Stomach smooth muscle (tissue), 2 donors: ENCODE results near the gene ACVR2A.

Source experiments
- H3K27ac ChIP-seq: one replicate; pipeline ENCODE4 v1.7.0; 2013; ENCODE audit warnings: mild to moderate bottlenecking, low read length, inconsistent platforms
- H3K27me3 ChIP-seq, 2 donors: one replicate each; pipeline ENCODE4 v1.7.0; 2013; ENCODE audit warnings: low read length in 2 of 2; ENCODE audit not compliant: insufficient read depth in 2 of 2, control insufficient read depth in 1 of 2
- H3K36me3 ChIP-seq, 2 donors: one replicate each; pipeline ENCODE4 v1.7.0; 2013; ENCODE audit warnings: low read length in 2 of 2; ENCODE audit not compliant: control insufficient read depth in 2 of 2, insufficient read depth in 2 of 2
- H3K4me1 ChIP-seq: one replicate; pipeline ENCODE4 v1.7.0; 2013; ENCODE audit warnings: low read length; ENCODE audit not compliant: control insufficient read depth, insufficient read depth
- H3K4me3 ChIP-seq, 2 donors: one replicate each; pipeline ENCODE4 v1.7.0; 2013; ENCODE audit warnings: low read length in 2 of 2
- H3K9ac ChIP-seq, 2 donors: one replicate each; pipeline ENCODE4 v1.7.0; 2013; ENCODE audit warnings: low read length in 2 of 2, mild to moderate bottlenecking in 1 of 2
- H3K9me3 ChIP-seq, 2 donors: one replicate each; pipeline ENCODE4 v1.7.0; 2013; ENCODE audit warnings: low read length in 2 of 2; ENCODE audit not compliant: control insufficient read depth in 2 of 2
- donor health status: healthy.
- donor health status: Pancreatic carcinoma.

ACVR2A gene

GRCh38 chr2:147855977-147856376 is 11.1 kb downstream of the ACVR2A start:
- H3K9ac ChIP-seq, result no peak overlapping the region
- no peaks in the 10 kb centered on the region for H3K4me1 ChIP-seq
- no peaks in the 10 kb centered on the region for H3K27me3 ChIP-seq
- H3K36me3 ChIP-seq, result no peaks in the 10 kb centered on the region
- no peak overlapping the region for H3K4me3 ChIP-seq
- no peak overlapping the region for H3K27ac ChIP-seq
- no peaks in the 10 kb centered on the region for H3K9me3 ChIP-seq

- H3K36me3 ChIP-seq, result no peaks in the 10 kb centered on the region
- H3K9me3 ChIP-seq, result no peaks in the 10 kb centered on the region
- no peaks in the 10 kb centered on the region for H3K27me3 ChIP-seq
- no peaks in the 10 kb centered on the region for H3K4me1 ChIP-seq
- H3K9ac ChIP-seq, result no peak overlapping the region
- no peak overlapping the region for H3K27ac ChIP-seq
- no peak overlapping the region for H3K4me3 ChIP-seq
These were observed 15.2 kb downstream of the ACVR2A start for GRCh38 chr2:147860009-147860408.

GRCh38 chr2:147862859-147863516 is 18.2 kb downstream of the ACVR2A start:
- no peak overlapping the region for H3K27ac ChIP-seq
- no peaks in the 10 kb centered on the region for H3K9me3 ChIP-seq
- H3K36me3 ChIP-seq, result no peaks in the 10 kb centered on the region
- H3K9ac ChIP-seq, result no peak overlapping the region
- H3K27me3 ChIP-seq, result no peaks in the 10 kb centered on the region
- no peak overlapping the region for H3K4me3 ChIP-seq
- H3K4me1 ChIP-seq, result no peaks in the 10 kb centered on the region

- no peaks in the 10 kb centered on the region for H3K9me3 ChIP-seq
- no peak overlapping the region for H3K27ac ChIP-seq
- H3K9ac ChIP-seq, result no peak overlapping the region
- H3K36me3 ChIP-seq, result no peaks in the 10 kb centered on the region
- no peaks in the 10 kb centered on the region for H3K4me1 ChIP-seq
- no peaks in the 10 kb centered on the region for H3K27me3 ChIP-seq
- no peak overlapping the region for H3K4me3 ChIP-seq
These were observed 19.0 kb downstream of the ACVR2A start for GRCh38 chr2:147863835-147864234.

- Histone ChIP-seq H3K27ac (no peak overlapping the region), H3K4me1 (no peaks in the 10 kb centered on the region), H3K27me3 (no peaks in the 10 kb centered on the region), H3K36me3 (no peaks in the 10 kb centered on the region), H3K4me3 (no peak overlapping the region), H3K9ac (no peak overlapping the region), H3K9me3 (no peaks in the 10 kb centered on the region)
These were observed 20.7 kb downstream of the ACVR2A start for GRCh38 chr2:147865560-147865959.

GRCh38 chr2:147867050-147867449 is 22.2 kb downstream of the ACVR2A start:
- Histone ChIP-seq H3K27ac (no peak overlapping the region), H3K9me3 (no peaks in the 10 kb centered on the region), H3K4me1 (no peaks in the 10 kb centered on the region)

GRCh38 chr2:147869934-147870333 is 25.1 kb downstream of the ACVR2A start:
- H3K27me3 ChIP-seq, result no peaks in the 10 kb centered on the region
- H3K9me3 ChIP-seq, result no peaks in the 10 kb centered on the region
- no peaks in the 10 kb centered on the region for H3K4me1 ChIP-seq
- no peaks in the 10 kb centered on the region for H3K36me3 ChIP-seq
- H3K27ac ChIP-seq, result no peak overlapping the region
- no peak overlapping the region for H3K9ac ChIP-seq
- no peak overlapping the region for H3K4me3 ChIP-seq

More at GRCh38 chr2:147867050-147867449, 22.2 kb downstream of the ACVR2A start:
- no peak overlapping the region for H3K9ac ChIP-seq
- no peak overlapping the region for H3K4me3 ChIP-seq
- no peaks in the 10 kb centered on the region for H3K27me3 ChIP-seq
- H3K36me3 ChIP-seq, result no peaks in the 10 kb centered on the region

- Histone ChIP-seq H3K9ac (no peak overlapping the region), H3K4me3 (no peak overlapping the region), H3K27me3 (no peaks in the 10 kb centered on the region), H3K27ac (no peak overlapping the region), H3K4me1 (no peaks in the 10 kb centered on the region), H3K9me3 (no peaks in the 10 kb centered on the region), H3K36me3 (no peaks in the 10 kb centered on the region)
These were observed 28.1 kb downstream of the ACVR2A start for GRCh38 chr2:147872967-147873366.

- Histone ChIP-seq H3K9ac (no peak overlapping the region), H3K4me1 (no peaks in the 10 kb centered on the region), H3K27ac (no peak overlapping the region), H3K9me3 (no peaks in the 10 kb centered on the region), H3K27me3 (no peaks in the 10 kb centered on the region), H3K4me3 (no peak overlapping the region), H3K36me3 (no peaks in the 10 kb centered on the region)
These were observed 29.1 kb downstream of the ACVR2A start for GRCh38 chr2:147873859-147874483.

GRCh38 chr2:147879846-147880245 is 35.0 kb downstream of the ACVR2A start:
- H3K4me3 ChIP-seq, result no peak overlapping the region
- H3K4me1 ChIP-seq, result no peaks in the 10 kb centered on the region
- H3K9ac ChIP-seq, result no peak overlapping the region
- no peaks in the 10 kb centered on the region for H3K9me3 ChIP-seq
- H3K36me3 ChIP-seq, result no peaks in the 10 kb centered on the region
- H3K27me3 ChIP-seq, result no peaks in the 10 kb centered on the region
- no peak overlapping the region for H3K27ac ChIP-seq

GRCh38 chr2:147882631-147883030 is 37.8 kb downstream of the ACVR2A start:
- Histone ChIP-seq H3K27ac (no peak overlapping the region), H3K4me1 (no peaks in the 10 kb centered on the region), H3K36me3 (no peaks in the 10 kb centered on the region), H3K27me3 (no peaks in the 10 kb centered on the region), H3K9me3 (no peaks in the 10 kb centered on the region), H3K9ac (no peak overlapping the region), H3K4me3 (no peak overlapping the region)
